Measurements from ENCODE around the gene GOLT1A. TPM values are rescaled to one million over a fixed set of nuclear protein-coding genes. Genes with fewer than 3 reads are reported as not detected.

Gene GOLT1A
- polyA plus RNA-seq, 3 donors: not detected

DNA sequence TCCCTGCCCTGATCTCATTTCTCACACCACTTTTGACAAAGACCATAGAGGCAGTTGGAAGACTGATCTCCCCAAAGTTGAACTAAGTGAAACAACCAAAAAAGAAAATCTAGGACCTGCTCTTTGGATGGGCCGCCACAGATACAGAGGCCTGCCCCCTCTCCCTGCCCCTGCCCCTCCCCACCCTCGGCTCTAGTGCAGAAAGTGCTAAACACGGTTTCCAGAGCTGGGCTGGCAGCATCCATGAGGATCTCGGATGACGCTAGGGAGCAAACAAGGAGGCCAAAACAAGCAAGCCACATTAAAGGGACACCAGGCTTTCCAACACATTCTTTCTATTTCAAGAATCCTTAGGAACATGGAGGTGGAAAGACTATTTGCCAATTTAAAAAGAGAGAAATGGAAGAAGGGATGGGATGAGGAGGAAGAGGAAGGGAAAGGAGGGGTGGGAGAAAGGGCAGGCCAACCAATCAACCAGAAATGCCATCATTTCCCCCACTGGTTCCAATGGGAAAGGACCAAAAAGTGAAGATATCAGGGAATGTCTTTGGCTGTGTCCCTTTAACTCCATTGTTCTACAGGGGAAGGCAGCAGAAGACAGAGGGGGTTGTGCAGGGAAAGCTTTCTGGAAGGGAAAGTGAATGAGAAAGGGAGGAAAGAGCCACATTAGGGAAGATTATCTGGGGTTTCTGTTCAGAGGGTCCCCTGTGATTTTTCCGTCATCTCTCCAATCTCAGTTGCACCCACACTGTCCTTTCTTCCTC is 38.3 kb upstream of the GOLT1A start:
- Histone ChIP-seq H3K36me3 (replicated peaks in 1 of 2; ENCODE audit: control insufficient read depth in 1 of 2, insufficient read depth in 2 of 2, low read length in 2 of 2) (no peaks in the 10 kb centered on the region), H3K4me2 (replicated peaks; ENCODE audit: extremely low read depth, low read length, poor library complexity, severe bottlenecking) (no peak overlapping the region), H3K9me3 (replicated peaks in 1 of 2; ENCODE audit: control insufficient read depth in 1 of 2, insufficient read depth in 1 of 2, low read length in 2 of 2) (no peaks in the 10 kb centered on the region), H3K4me3 (replicated peaks in 1 of 3; ENCODE audit: low read depth in 2 of 3, low read length in 3 of 3) (no peak overlapping the region), H2AFZ (ENCODE audit: insufficient read depth, low read depth, low read length, poor library complexity, severe bottlenecking) (no peak overlapping the region), H4K20me1 (ENCODE audit: insufficient read depth, low read length) (no peaks in the 10 kb centered on the region), H3K9ac (ENCODE audit: insufficient read depth, low read length, poor library complexity, severe bottlenecking) (no peak overlapping the region), H3K4me1 (ENCODE audit: control insufficient read depth in 1 of 2, insufficient read depth in 2 of 2, low read length in 2 of 2) (peaks cover 12% of the 10 kb centered on the region in 2 donors), H3K27me3 (ENCODE audit: control insufficient read depth in 2 of 2, insufficient read depth in 2 of 2, low read length in 2 of 2) (no peaks in the 10 kb centered on the region), H3K79me2 (ENCODE audit: insufficient read depth, low read length) (no peaks in the 10 kb centered on the region), H3K27ac (ENCODE audit: low read depth in 1 of 2, low read length in 2 of 2) (no peak overlapping the region)
- Mint-ChIP-seq H3K27me3 (ENCODE audit: low read depth in 3 of 3) (peaks cover 0 to 2% (median 0%) of the 10 kb centered on the region in 3 donors), H3K36me3 (no peaks in the 10 kb centered on the region), H3K4me3 (no peak overlapping the region), H3K27ac (peak overlapping the region in 1 of 7 donors; percentile 45), H3K9me3 (no peaks in the 10 kb centered on the region), H3K4me1 (peaks cover 17% of the 10 kb centered on the region)
- no peak for DNase-seq
- WGBS (ENCODE audit: insufficient coverage): 93% methylated on average over 3 of the region's 6 CpGs
- TF ChIP-seq, protein P1, sequence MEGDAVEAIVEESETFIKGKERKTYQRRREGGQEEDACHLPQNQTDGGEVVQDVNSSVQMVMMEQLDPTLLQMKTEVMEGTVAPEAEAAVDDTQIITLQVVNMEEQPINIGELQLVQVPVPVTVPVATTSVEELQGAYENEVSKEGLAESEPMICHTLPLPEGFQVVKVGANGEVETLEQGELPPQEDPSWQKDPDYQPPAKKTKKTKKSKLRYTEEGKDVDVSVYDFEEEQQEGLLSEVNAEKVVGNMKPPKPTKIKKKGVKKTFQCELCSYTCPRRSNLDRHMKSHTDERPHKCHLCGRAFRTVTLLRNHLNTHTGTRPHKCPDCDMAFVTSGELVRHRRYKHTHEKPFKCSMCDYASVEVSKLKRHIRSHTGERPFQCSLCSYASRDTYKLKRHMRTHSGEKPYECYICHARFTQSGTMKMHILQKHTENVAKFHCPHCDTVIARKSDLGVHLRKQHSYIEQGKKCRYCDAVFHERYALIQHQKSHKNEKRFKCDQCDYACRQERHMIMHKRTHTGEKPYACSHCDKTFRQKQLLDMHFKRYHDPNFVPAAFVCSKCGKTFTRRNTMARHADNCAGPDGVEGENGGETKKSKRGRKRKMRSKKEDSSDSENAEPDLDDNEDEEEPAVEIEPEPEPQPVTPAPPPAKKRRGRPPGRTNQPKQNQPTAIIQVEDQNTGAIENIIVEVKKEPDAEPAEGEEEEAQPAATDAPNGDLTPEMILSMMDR (IDR thresholded peaks at IDR 0.05): no peak
- intact Hi-C loops (cut with micrococcal nuclease): no loop called here

DNA sequence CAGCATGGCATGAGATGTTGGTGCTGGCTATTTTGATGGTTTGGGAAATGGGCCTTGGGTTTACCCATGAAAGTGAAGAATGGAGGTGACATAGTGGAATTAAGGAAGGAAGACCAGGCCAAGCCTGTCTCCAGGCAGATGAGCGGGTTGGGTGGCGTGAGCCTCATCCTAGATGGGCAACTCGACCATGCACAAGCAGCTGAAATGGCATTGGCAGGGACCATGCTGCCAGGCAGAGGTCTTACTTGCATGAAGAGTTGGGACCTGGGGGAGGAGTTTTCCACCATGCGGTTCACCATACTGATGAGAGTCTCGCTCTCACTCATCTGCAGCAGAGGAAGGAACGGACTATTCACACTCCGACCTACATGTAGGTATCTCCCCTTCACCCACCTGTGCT is 37.5 kb upstream of the GOLT1A start:
- intact Hi-C loops (cut with micrococcal nuclease): no loop called here

More for the DNA sequence above, 37.5 kb upstream of the GOLT1A start:
- TF ChIP-seq, protein P1 (IDR thresholded peaks at IDR 0.05): no peak
- no peak for DNase-seq
- no peaks in the 10 kb centered on the region for H3K27me3 ChIP-seq (ENCODE audit: control insufficient read depth in 2 of 2, insufficient read depth in 2 of 2, low read length in 2 of 2)
- H3K27ac ChIP-seq (ENCODE audit: low read depth in 1 of 2, low read length in 2 of 2): no peak overlapping the region
- Mint-ChIP-seq H3K4me3 (no peak overlapping the region), H3K27ac (peak overlapping the region in 1 of 7 donors; percentile 38), H3K27me3 (ENCODE audit: low read depth in 3 of 3) (peaks cover 0 to 2% (median 0%) of the 10 kb centered on the region in 3 donors), H3K9me3 (no peaks in the 10 kb centered on the region), H3K36me3 (no peaks in the 10 kb centered on the region), H3K4me1 (peaks cover 17% of the 10 kb centered on the region)
- no peaks in the 10 kb centered on the region for H3K36me3 ChIP-seq (replicated peaks in 1 of 2; ENCODE audit: control insufficient read depth in 1 of 2, insufficient read depth in 2 of 2, low read length in 2 of 2)
- H3K4me1 ChIP-seq (ENCODE audit: control insufficient read depth in 1 of 2, insufficient read depth in 2 of 2, low read length in 2 of 2): peaks cover 12% of the 10 kb centered on the region in 2 donors
- no peak overlapping the region for H3K4me2 ChIP-seq (replicated peaks; ENCODE audit: extremely low read depth, low read length, poor library complexity, severe bottlenecking)
- H2AFZ ChIP-seq (ENCODE audit: insufficient read depth, low read depth, low read length, poor library complexity, severe bottlenecking): no peak overlapping the region
- no peak overlapping the region for H3K9ac ChIP-seq (ENCODE audit: insufficient read depth, low read length, poor library complexity, severe bottlenecking)
- no peaks in the 10 kb centered on the region for H3K79me2 ChIP-seq (ENCODE audit: insufficient read depth, low read length)
- no peak overlapping the region for H3K4me3 ChIP-seq (replicated peaks in 1 of 3; ENCODE audit: low read depth in 2 of 3, low read length in 3 of 3)
- WGBS (ENCODE audit: insufficient coverage): 99% methylated on average over 7 of the region's 7 CpGs
- H4K20me1 ChIP-seq (ENCODE audit: insufficient read depth, low read length): no peaks in the 10 kb centered on the region
- no peaks in the 10 kb centered on the region for H3K9me3 ChIP-seq (replicated peaks in 1 of 2; ENCODE audit: control insufficient read depth in 1 of 2, insufficient read depth in 1 of 2, low read length in 2 of 2)
